ENCODE measurements around the gene ACOXL.
"Not testable (repeated sequence)": the region's sequence is repeated elsewhere in the genome, so short reads cannot be mapped to it uniquely, and the experiment has no call there.

ACOXL gene

DNA sequence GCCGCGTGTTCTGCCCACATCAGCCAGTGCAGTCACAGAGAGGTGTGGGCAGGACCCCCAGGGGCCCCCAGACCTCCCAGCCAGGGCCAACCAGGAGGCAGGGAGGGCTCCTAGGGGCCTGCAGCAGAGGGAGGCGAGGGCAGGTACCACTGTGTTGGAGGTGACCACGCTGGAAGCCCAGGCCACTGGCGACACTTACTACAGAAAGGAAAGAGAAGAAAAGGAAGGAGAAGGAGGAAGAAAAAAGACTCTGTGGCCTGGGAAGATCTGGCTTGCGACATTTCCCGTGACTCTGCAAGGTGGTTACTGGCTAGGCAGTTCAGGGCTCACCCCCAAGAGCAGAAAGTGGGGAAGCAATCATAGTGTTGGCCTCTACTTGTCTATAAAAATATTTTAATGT lies 290.3 kb downstream of the ACOXL start:
- no peak for DNase-seq

DNA sequence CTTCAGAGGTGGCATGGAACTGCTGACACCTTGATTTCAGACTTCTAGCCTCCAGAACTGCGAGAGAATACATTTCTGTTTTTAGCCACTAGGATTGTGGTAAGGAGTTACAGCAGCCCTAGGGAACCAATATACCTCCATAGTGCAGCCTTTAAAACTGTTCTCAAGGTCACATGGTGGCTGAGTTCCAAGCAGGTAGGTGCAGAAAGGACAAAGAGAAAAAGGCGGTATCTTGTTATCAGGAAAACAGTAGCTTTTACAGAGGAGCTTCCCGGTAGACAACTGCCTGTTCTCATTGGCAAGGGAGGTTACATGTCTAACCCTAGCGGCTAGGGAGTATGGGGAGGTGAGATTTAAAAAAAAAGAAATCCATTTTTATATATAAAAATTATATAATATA lies 292.1 kb downstream of the ACOXL start:
- no peak for DNase-seq

GRCh38 chr2:111025288-111025687 lies 292.9 kb downstream of the ACOXL start:
- DNase-seq: no peak

DNA sequence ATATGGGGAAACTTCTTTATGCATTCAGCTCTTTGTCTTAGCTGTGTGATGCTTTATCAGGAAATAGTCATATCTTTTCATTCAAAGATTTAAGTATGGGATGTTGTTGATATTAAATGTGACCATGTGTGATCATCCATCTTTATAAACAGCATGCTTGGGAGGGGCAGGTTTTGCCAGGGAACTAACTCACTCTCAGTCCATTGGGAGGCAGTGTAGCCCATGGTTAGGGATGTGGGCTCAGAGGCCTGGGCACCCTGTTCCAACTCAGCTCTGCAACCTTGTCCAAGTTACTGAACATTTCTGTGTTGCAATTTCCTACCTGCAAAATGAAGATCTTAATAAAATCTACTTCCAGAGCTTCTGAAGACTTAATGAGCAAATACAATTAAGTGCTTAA lies 296.3 kb downstream of the ACOXL start:
- no peak for DNase-seq

GRCh38 chr2:111029181-111029927 lies 297.0 kb downstream of the ACOXL start:
- DNase-seq: no peak

DNA sequence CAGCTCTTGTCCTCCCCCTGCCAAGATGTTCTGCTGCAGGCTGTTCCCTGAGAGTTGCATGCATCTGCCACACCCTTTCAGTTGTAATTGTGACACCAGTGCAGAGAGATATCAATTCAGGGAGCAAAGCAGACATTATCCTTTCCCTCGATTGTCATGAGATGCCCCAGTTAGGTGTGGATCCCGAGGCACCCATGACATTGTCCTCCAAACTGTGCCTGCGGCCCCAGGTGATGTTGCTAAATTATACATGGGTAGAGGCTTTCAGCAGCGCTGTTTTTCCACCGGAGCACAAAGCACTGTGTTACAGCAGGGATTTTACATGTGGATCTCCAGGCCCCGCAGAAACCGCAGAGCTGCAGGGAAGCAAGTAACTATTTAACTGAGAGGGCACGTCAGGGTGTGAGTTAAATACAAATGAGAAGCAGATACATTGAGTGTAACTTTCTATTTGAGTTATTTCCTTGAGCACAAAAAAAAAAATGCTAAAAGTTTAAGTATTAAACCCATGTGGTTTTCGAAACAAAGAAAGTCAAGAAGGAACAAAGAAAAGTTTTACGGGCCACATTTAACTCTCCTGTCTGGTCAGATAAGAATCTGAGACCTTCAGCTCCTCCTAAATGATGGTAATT lies 298.0 kb downstream of the ACOXL start:
- no peak for DNase-seq

DNA sequence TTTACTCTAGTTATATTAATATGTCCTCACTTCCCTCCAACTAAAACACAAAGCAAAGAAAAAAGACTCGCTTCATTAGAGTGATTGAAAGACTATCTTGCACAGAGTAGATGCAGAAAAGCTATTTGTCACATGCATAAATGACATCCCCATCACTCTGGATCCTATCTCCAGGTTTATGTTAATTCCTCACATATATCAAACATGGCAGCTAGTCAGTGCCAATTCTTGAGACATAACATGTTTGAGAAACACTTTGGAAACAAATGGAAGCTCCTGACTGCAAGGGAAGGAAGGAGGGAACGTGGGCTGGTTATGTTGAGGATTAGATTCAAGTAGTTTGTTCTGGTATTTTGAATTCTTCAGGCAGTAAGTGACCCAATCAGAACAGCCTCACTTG lies 298.6 kb downstream of the ACOXL start:
- DNase-seq: no peak

DNA sequence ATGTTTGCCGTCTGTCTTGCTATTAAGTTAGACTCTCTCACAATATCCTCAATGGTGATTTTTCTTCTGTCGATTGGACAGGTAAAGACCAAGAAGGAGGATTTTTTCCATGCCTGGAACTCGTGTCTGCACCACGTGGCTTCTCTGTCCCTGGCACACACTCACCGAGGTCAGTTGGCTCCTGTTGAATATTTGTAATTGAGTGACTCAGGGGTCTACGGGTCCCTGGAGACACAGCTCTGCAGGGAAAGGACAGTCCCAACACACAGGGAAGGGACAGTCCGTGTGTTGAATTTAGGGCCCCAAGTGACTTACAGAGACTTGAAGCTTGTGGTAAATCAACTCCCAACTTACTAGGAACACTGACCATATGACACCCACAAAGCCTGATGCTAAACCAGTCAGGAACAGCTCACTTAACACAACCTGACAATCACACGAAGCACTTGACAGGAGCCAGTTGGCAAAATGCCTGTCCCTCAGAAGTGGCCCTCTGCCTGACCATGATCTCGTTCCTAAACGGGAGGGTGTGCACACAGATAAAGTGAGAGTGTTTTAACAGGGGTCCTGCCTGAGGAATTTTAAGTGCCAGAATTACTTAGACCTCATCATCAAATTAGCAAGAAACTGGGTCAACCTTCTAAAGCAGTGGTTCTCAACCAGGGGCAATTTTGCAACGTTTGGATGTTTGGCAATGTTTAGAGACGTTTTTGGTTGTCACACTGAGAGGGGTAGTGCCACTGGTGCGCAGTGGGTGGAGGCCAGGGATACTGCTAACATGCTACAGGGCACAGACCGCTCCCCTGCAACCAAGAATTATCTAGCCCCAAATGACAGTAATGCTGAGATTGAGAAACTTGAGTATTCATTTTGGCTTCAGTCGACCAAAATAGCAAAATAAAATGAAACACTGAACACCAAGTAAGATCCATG lies 299.4 kb downstream of the ACOXL start:
- DNase-seq: no peak

DNA sequence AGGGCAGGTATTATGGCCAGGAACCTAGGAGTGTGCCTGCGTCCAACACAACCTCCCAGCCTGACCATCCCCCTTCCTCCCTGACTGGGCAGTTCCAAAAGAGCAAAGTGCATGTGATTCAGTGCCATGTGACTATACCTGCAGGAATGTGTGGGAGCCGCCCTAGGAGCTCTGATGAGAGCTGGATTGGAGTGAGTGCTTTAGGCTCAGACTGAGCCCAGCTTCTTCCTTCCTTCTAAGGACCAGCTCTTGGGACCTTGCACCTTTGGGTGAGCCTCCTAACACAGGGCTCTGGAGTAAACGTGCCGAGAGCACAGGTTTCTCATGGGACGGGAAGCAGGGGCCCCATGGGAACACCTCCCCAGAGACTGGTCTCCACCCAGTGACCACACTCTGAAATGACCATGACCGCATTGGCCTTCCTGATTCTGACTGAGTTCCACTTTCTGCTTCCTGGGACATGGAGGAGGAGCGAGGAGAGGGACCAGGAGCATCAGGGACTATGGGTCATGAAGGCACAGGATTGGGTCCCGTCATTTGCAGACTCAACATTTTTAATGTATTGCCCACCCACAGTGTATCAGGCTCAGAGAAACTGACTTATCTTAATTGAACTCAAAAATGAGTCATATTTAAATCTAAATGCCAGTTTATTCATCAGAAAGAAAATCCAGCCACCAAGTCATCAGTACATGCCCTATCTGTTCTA lies 300.5 kb downstream of the ACOXL start:
- no peak for DNase-seq

DNA sequence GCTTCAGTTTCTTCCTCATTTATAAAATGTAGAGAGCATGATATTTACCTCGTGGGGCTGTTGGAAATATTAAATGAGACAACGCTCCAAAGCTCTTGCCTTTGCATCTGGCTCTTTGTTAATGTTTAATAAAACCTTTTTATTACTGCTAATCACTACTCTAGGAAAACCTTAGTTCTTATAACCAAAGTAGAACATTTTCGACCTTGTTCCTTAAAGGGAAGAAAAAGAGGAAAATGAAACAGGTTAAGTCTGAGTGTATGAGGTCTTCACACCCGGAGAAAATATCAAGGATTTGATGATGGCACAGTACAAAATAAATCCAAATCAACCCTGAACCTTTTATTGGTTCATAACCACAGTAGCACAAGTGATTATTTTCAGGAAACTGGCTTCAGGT lies 301.8 kb downstream of the ACOXL start:
- no peak for DNase-seq

DNA sequence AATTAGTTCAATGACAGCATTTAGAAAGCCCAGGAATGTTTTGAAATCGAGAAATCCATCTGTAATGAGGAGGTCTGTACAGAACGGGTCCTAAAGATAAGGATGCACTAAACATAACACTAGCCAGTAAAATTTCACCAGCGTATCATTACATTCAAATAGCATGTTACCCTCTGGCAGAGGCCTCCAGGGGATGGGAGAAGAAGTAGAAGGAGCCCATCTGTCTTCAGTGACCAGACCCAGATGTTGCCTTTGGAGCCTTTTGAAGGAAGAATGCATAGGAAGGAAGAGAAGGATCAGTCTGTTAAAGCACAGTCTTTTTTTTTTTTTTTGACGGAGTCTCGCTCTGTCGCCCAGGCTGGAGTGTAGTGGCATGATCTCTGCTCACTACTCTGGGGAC lies 302.2 kb downstream of the ACOXL start:
- no peak for DNase-seq

DNA sequence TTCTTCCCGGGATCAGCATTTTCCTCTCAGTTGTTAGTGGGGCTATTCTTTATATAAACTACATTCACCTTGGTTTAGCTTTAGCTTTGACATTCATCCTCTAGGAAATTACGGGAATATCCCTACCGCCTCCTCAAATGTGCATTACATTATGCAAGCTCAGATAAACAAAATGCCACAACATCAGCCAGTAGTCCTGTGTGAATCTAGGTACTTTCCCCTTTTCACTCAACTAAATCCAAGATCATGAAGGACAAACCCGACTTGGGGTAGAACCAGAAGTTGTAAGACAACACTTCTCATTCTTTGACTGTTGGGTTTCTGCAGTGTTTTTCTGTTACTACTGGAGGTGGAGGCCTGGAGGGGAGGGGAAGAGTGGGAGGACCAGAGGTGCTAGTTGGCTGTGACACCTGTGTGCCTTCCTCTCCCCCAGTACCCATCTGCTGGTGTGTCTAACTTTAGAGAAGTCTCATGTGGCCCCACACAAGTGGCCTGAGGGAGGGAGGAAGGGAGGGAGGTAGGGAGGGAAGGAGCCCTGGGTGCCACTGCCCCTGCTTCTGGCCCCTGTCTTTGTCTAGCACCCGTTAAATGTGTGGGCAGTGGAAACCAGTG lies 303.6 kb downstream of the ACOXL start:
- no peak for DNase-seq

- DNase-seq: no peak
Measured at GRCh38 chr2:111037128-111037527, 304.8 kb downstream of the ACOXL start.

DNA sequence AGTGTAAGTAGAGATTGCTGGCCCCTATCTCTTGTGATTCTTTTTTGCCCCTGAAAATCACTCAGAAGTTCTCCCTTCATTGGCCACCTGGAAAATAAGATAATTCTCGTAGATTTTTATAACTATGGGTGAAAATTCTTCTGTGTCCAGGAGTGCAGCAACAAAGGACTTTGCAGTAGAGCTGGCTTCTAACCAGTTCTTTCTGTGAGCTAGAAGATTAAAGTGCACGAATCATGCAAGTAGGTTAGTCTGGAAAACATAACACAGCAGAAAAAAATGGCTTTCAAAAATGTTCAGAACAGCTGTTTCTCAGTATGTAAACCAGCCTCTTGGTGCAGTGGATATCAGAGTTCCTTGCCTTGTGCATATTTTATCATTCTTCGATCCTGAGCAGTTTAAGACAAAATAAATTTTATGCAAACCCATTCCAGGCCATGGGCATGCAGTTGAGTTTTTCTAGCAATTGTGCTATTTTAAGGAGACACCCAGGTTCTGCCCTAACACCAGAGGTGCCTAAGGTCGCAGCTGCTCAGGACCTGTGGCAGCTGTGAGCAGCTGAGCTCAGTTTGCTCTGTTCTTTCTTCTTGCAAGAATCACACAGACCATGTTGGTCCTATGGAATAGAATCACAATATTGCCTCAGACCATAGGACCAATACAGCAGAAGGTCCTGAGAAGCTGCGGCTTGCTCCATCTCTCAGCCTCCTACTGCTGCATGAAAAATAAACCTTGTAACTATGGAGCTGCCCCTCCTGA lies 307.4 kb downstream of the ACOXL start:
- DNase-seq: no peak

DNA sequence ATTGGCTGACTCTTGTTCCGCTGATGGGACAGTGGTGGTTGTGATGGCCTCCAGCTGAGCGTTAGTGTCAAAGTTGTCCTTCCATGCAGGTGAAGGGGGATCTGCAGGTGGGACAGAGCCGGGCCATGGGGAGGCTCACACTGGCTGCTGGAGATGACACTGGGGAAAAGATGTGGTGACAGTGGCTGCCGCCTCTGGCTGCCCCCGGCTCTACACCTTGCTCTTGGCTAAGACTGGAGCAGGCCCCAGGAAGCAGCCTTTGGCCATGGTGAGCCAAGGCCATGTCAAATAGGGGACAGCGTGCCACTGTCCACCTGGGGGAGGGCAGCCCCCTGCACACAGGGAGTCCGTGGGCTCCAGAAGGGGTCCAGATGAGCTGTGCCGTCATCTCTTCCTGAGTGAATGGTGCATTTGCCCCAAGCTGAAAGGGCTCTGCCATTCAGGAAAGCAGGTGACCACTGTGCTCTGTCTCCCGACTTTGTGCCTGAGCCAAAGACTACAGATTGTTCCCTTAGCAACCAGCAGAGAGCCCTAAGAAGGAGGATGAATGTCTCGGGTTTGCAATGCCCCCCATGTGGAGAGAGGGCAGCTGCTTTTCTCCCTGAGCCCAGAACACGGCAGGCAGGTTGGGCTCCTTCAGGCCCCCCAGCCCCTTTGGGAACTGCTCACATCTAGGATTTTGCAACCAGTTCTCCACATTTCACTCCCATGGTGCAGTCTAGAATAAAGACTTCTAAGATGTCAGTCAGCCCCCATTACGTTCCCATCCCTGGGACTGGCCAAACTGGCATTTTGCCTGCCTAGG lies 309.2 kb downstream of the ACOXL start:
- no peak for DNase-seq

DNA sequence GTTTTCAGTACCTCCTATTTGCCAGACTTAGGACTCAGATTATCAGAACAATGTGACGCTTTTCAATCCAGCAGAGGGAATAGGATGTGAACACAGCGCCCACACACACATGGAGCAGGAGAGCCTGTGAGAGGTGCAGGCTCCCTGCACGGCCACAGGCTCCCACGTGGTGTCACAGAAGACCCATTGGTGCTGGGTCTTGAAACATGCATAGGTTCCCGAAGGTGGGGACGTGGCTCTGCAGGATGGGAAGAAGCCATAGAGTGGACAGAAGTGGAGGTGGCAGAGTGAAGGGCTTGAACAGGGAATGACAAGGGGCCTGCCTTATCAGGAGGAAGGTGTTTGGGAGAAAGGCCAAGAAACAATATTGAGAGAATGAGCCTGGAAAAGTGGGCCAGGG lies 309.9 kb downstream of the ACOXL start:
- no peak for DNase-seq

DNA sequence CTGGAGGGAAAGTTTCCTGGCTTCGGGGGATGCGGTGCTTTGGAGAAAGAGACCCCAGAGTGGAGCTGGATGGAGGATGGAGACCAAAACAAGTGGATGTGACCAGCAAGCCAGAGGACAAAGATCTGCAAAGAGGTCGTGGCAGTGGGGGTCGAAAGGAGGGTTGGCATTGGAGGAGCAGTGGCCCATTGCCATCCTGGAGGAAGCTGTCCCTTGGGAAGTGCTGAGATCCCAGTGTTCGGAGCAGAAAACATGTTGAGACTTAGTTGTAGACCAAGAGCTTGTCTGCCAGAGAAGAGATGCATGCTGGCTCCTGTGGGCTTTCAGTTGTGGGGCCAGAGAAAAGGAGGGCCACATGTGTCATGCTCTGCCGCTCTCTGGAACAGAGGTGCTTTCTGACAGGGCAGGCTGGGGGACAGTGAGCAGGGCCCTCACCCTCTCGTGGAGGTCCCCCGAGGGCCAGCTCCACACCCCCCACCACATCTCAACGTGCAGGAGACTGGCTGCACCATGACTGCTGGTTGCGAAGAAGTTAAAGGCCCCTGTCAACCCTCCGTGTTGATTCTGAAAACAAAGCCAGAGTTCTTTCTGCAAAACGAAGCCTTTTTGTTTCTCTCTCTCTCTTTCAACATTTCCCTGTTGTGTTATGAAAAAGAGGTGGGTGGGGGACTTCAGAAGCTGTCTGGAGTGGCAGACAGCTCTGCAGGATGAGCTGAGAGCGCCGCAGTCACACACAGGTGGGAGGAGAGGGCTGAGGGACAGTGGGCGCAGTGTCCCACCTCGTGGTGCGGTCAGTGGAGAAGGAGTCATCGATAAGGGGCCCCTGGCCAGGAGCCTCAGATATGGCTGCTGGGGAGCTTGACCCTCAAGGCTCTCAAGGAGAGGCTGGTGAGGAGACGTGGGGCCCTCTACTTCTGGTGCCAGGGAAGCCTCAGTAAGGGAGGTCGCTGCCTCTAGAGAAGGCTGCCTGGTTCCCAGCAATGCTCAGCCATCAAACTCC lies 310.7 kb downstream of the ACOXL start:
- DNase-seq: no peak

DNA sequence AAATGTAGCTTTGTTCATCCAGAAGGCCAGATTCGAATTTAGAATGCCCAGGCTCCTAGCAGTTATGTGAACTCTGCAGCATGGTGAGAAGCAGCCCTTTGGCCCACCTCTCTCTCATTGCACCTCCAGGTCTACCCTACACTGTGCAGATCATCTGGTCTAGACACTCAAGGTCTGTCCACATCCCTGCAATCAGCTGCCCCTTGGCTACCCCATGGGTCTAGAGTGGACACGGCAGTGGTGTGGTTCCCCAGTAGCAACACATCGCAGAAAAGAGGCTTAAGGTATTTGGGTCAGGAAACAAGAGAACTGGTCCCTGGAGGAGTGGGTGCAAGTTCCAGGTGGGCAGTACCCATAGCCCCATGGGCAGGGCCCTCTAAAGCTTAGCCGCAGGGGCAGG lies 311.7 kb downstream of the ACOXL start:
- no peak for DNase-seq

- DNase-seq: not testable (repeated sequence)
Measured at GRCh38 chr2:111045236-111045635, 312.9 kb downstream of the ACOXL start.

Measured in cortex of kidney (tissue), 1 donor.